LNCAP (cell line): Measurements from ENCODE around the gene SPOCD1.
A peak's percentile ranks its signal among the peaks of the same experiment; 100 is the strongest.

ENCODE experiments used
- CTCF ChIP-seq: fragments of 450-650 bp; IDR thresholded peaks from 2 replicates; pipeline ENCODE4 v1.5.1; 2017; ENCODE audit warnings: mild to moderate bottlenecking

Gene SPOCD1

GRCh38 chr1:31768939-31769704, 46.7 kb downstream of the SPOCD1 start:
- TF ChIP-seq CTCF, result no peak

- no peak for TF ChIP-seq CTCF
Measured at GRCh38 chr1:31768407-31768907, 47.4 kb downstream of the SPOCD1 start.

GRCh38 chr1:31767225-31767624, 48.6 kb downstream of the SPOCD1 start:
- no peak for TF ChIP-seq CTCF

- no peak for TF ChIP-seq CTCF
Measured at GRCh38 chr1:31765516-31765915, 50.3 kb downstream of the SPOCD1 start.

- peak; percentile 44; the same call in 1 of the 2 replicates for TF ChIP-seq CTCF
Measured at GRCh38 chr1:31765041-31765467, 50.8 kb downstream of the SPOCD1 start.

- peak; percentile 36 for TF ChIP-seq CTCF
Measured at GRCh38 chr1:31764312-31765040, 51.3 kb downstream of the SPOCD1 start, which contains the start of gene ADGRB2. ADGRB2 (minus strand) TSS chr1:31764340; CDS start chr1:31757221, 7,119 bp downstream.

- TF ChIP-seq CTCF, result no peak
Measured at GRCh38 chr1:31763671-31764311, 52.0 kb downstream of the SPOCD1 start.
